GM19328 (cell line): ENCODE results near the gene PDE3A.

Experiments used
- ATAC-seq: cut with Tn5 transposase; IDR thresholded peaks from one replicate; pipeline ENCODE4 v1.9.1; 2021; ENCODE audit warnings: mild to moderate bottlenecking, moderate library complexity; ENCODE audit not compliant: unreplicated experiment

PDE3A gene

GRCh38 chr12:20490213-20490612 lies 121.9 kb downstream of the PDE3A start:
- ATAC-seq = no peak

- no peak for ATAC-seq
Measured at GRCh38 chr12:20491290-20491689, 123.0 kb downstream of the PDE3A start.

- no peak for ATAC-seq
Measured at GRCh38 chr12:20492251-20492760, 124.0 kb downstream of the PDE3A start.

- no peak for ATAC-seq
Measured at GRCh38 chr12:20493934-20494333, 125.6 kb downstream of the PDE3A start.

- ATAC-seq = no peak
Measured at GRCh38 chr12:20494851-20495250, 126.5 kb downstream of the PDE3A start.

GRCh38 chr12:20495997-20496396 lies 127.7 kb downstream of the PDE3A start:
- ATAC-seq = no peak

GRCh38 chr12:20497707-20498106 lies 129.4 kb downstream of the PDE3A start:
- ATAC-seq = no peak

- ATAC-seq = no peak
Measured at GRCh38 chr12:20501958-20502357, 133.6 kb downstream of the PDE3A start.

- no peak for ATAC-seq
Measured at GRCh38 chr12:20503858-20504257, 135.5 kb downstream of the PDE3A start.

GRCh38 chr12:20505056-20505455 lies 136.7 kb downstream of the PDE3A start:
- no peak for ATAC-seq

- no peak for ATAC-seq
Measured at GRCh38 chr12:20507056-20507455, 138.7 kb downstream of the PDE3A start.

GRCh38 chr12:20507711-20508110 lies 139.4 kb downstream of the PDE3A start:
- no peak for ATAC-seq

- ATAC-seq = no peak
Measured at GRCh38 chr12:20508359-20508758, 140.0 kb downstream of the PDE3A start.

- no peak for ATAC-seq
Measured at GRCh38 chr12:20508962-20509361, 140.6 kb downstream of the PDE3A start.

- ATAC-seq = no peak
Measured at GRCh38 chr12:20510811-20511210, 142.5 kb downstream of the PDE3A start.

- ATAC-seq = no peak
Measured at GRCh38 chr12:20513189-20513588, 144.9 kb downstream of the PDE3A start.

GRCh38 chr12:20514598-20514997 lies 146.3 kb downstream of the PDE3A start:
- ATAC-seq = no peak

GRCh38 chr12:20520532-20520931 lies 152.2 kb downstream of the PDE3A start:
- ATAC-seq = no peak

- ATAC-seq = no peak
Measured at GRCh38 chr12:20523658-20524057, 155.3 kb downstream of the PDE3A start.

GRCh38 chr12:20524113-20524512 lies 155.8 kb downstream of the PDE3A start:
- no peak for ATAC-seq

- ATAC-seq = no peak
Measured at GRCh38 chr12:20525064-20525610, 156.8 kb downstream of the PDE3A start.

GRCh38 chr12:20527417-20528163 lies 159.3 kb downstream of the PDE3A start:
- no peak for ATAC-seq

- no peak for ATAC-seq
Measured at GRCh38 chr12:20528208-20528607, 159.9 kb downstream of the PDE3A start.
